Stimulated activated CD8-positive, alpha-beta memory T cell treated with anti-CD3 and anti-CD28 coated beads, Interleukin-2, amount 100 ng/mL, for 1 hour (primary cell): Measurements from ENCODE around the gene INSL3.
A peak's percentile ranks its signal among the peaks of the same experiment; 100 is the strongest.
"Not testable (repeated sequence)": the region's sequence is repeated elsewhere in the genome, so short reads cannot be mapped to it uniquely, and the experiment has no call there.

ENCODE experiments used
- DNase-seq, 2 donors: peaks; one replicate each; pipeline ENCODE4 v3.0.0-alpha.2; 2020; ENCODE audit warnings: low read depth in 2 of 2

INSL3 gene

GRCh38 chr19:17784201-17785008, 36.9 kb downstream of the INSL3 start:
- peak; percentile 40 to 49 for DNase-seq

- DNase-seq, result not testable (repeated sequence)
Measured at GRCh38 chr19:17783721-17784120, 37.6 kb downstream of the INSL3 start.

- DNase-seq, result no peak
Measured at GRCh38 chr19:17780781-17781180, 40.5 kb downstream of the INSL3 start.

- DNase-seq, result no peak
Measured at GRCh38 chr19:17778968-17779929, 42.1 kb downstream of the INSL3 start.

GRCh38 chr19:17778251-17778967, 42.9 kb downstream of the INSL3 start:
- DNase-seq, result peak in 1 of 2 donors; percentile 11

- not testable (repeated sequence) for DNase-seq
Measured at GRCh38 chr19:17777840-17778239, 43.5 kb downstream of the INSL3 start.

GRCh38 chr19:17775991-17776803, 45.1 kb downstream of the INSL3 start:
- DNase-seq, result no peak

- no peak for DNase-seq
Measured at GRCh38 chr19:17775245-17775927, 45.9 kb downstream of the INSL3 start.

GRCh38 chr19:17772172-17772571, 49.1 kb downstream of the INSL3 start:
- DNase-seq, result no peak

- no peak for DNase-seq
Measured at GRCh38 chr19:17770613-17771012, 50.7 kb downstream of the INSL3 start.

GRCh38 chr19:17767559-17767958, 53.8 kb downstream of the INSL3 start:
- no peak for DNase-seq

- DNase-seq, result no peak
Measured at GRCh38 chr19:17766543-17767131, 54.7 kb downstream of the INSL3 start.
